Liver (tissue), 9 donors: ENCODE data around the gene SPN. TPM values are rescaled to one million over a fixed set of nuclear protein-coding genes. Genes with fewer than 3 reads are reported as not detected.

Source experiments
- DNase-seq: peaks from one replicate; pipeline ENCODE4 v3.0.0-alpha.2; 2017; ENCODE audit warnings: low spot score
- H3K27ac ChIP-seq, 2 donors: one replicate each; pipeline ENCODE4 v1.7.0; 2013; ENCODE audit warnings: inconsistent platforms in 2 of 2, low read length in 2 of 2, control low read depth in 1 of 2, low read depth in 1 of 2, mild to moderate bottlenecking in 1 of 2
- H3K27me3 ChIP-seq, 4 donors: one replicate each; pipeline versions ENCODE4 v1.6.1 to v1.7.0; 2013; ENCODE audit warnings: low read length in 3 of 4, inconsistent platforms in 1 of 4, mild to moderate bottlenecking in 1 of 4, moderate library complexity in 1 of 4; ENCODE audit not compliant: control insufficient read depth in 4 of 4, insufficient read depth in 4 of 4
- H3K36me3 ChIP-seq, 4 donors: one replicate each; pipeline versions ENCODE4 v1.6.1 to v1.7.0; 2013; ENCODE audit warnings: low read length in 3 of 4, mild to moderate bottlenecking in 3 of 4, low read depth in 1 of 4, moderate library complexity in 1 of 4; ENCODE audit not compliant: control insufficient read depth in 4 of 4, insufficient read depth in 3 of 4
- H3K4me1 ChIP-seq, 4 donors: one replicate each; pipeline versions ENCODE4 v1.6.1 to v1.7.0; 2013; ENCODE audit warnings: low read length in 3 of 4, mild to moderate bottlenecking in 3 of 4, moderate library complexity in 1 of 4; ENCODE audit not compliant: control insufficient read depth in 4 of 4, insufficient read depth in 4 of 4
- H3K4me3 ChIP-seq, 3 donors: one replicate each; pipeline versions ENCODE4 v1.6.1 to v1.7.0; 2013; ENCODE audit warnings: low read length in 3 of 3, control low read depth in 1 of 3, low read depth in 1 of 3, mild to moderate bottlenecking in 1 of 3
- H3K9ac ChIP-seq, 2 donors: one replicate each; pipeline ENCODE4 v1.7.0; 2013; ENCODE audit warnings: low read length in 2 of 2, mild to moderate bottlenecking in 2 of 2, moderate library complexity in 2 of 2, control low read depth in 1 of 2, low read depth in 1 of 2
- H3K9me3 ChIP-seq, 4 donors: one replicate each; pipeline versions ENCODE4 v1.6.1 to v1.7.0; 2013; ENCODE audit warnings: low read length in 3 of 4; ENCODE audit not compliant: control insufficient read depth in 4 of 4
- ATF3 ChIP-seq: IDR thresholded peaks from 2 replicates; pipeline ENCODE4 v1.6.1; 2016; ENCODE audit warnings: antibody characterized with exemption
- CTCF ChIP-seq: fragments of 150-350 bp; IDR thresholded peaks from 2 replicates; pipeline ENCODE4 v1.5.1; 2017; ENCODE audit warnings: improper control_type of control experiment, low read depth, low read length; ENCODE audit not compliant: missing input control
- FOXA1 ChIP-seq: IDR thresholded peaks from 2 replicates; pipeline ENCODE4 v1.6.1; 2016; ENCODE audit warnings: antibody characterized with exemption
- FOXA2 ChIP-seq: IDR thresholded peaks from 2 replicates; pipeline ENCODE4 v1.6.1; 2016; ENCODE audit warnings: antibody characterized with exemption
- GABPA ChIP-seq, 2 donors: IDR thresholded peaks in 1 of 2; conservative IDR thresholded peaks in 1 of 2; 2 replicates each; pipeline ENCODE4 v1.6.1; 2016; ENCODE audit warnings: antibody characterized with exemption in 2 of 2, mild to moderate bottlenecking in 1 of 2, moderate library complexity in 1 of 2
- HNF4A ChIP-seq, 2 donors: conservative IDR thresholded peaks; 2 replicates each; pipeline ENCODE4 v1.6.1; 2016; ENCODE audit warnings: antibody characterized with exemption in 2 of 2, mild to moderate bottlenecking in 2 of 2
- HNF4G ChIP-seq: IDR thresholded peaks from 2 replicates; pipeline ENCODE4 v1.6.1; 2016; ENCODE audit warnings: antibody characterized with exemption
- NR2F2 ChIP-seq: IDR thresholded peaks from 2 replicates; pipeline ENCODE4 v1.6.1; 2016; ENCODE audit warnings: antibody characterized with exemption
- RAD21 ChIP-seq, 2 donors: IDR thresholded peaks; 2 replicates each; pipeline ENCODE4 v1.6.1; 2016; ENCODE audit warnings: antibody characterized with exemption in 2 of 2, mild to moderate bottlenecking in 2 of 2
- REST ChIP-seq: IDR thresholded peaks from 2 replicates; pipeline ENCODE4 v1.6.1; 2016; ENCODE audit warnings: antibody characterized with exemption, mild to moderate bottlenecking
- RXRA ChIP-seq, 2 donors: IDR thresholded peaks; 2 replicates each; pipeline ENCODE4 v1.6.1; 2017 to 2018; ENCODE audit warnings: antibody characterized with exemption in 2 of 2, mild to moderate bottlenecking in 1 of 2
- SP1 ChIP-seq: IDR thresholded peaks from 2 replicates; pipeline ENCODE4 v1.6.1; 2018; ENCODE audit warnings: antibody characterized with exemption, mild to moderate bottlenecking
- TAF1 ChIP-seq: conservative IDR thresholded peaks from 2 replicates; pipeline ENCODE4 v1.6.1; 2016; ENCODE audit warnings: antibody characterized with exemption, mild to moderate bottlenecking
- YY1 ChIP-seq: IDR thresholded peaks from 2 replicates; pipeline ENCODE4 v1.6.1; 2016; ENCODE audit warnings: antibody characterized with exemption, mild to moderate bottlenecking
- ZBTB33 ChIP-seq: IDR thresholded peaks from 2 replicates; pipeline ENCODE4 v1.6.1; 2016; ENCODE audit warnings: antibody characterized with exemption
- WGBS: extraction: QIAGEN DNeasy Blood & Tissue Kit; methylation state at CpG from one replicate; pipeline ENCODE4 v1.1.7; 2013; 5-methylcytosine and 5-hydroxymethylcytosine counted together
- polyA plus RNA-seq, 2 donors: library from polyadenylated mRNA; stranded (reverse) in 1 of 2; unstranded in 1 of 2; fragments of 200-250 nt in 1 of 2; fragments of >200 nt in 1 of 2; fragmentation: Nextera tagmentation in 1 of 2; extraction: Ambion mirVana in 1 of 2; gene quantifications; one replicate each; pipeline versions ENCODE4 v1.2.1 to v1.2.3, GENCODE V29; 2013 to 2015
- total RNA-seq, 2 donors: library from RNA; depleted of rRNA; stranded (reverse); fragments of >200 nt; gene quantifications; one replicate each; pipeline ENCODE4 v1.2.3, GENCODE V29; 2014
- donor health status: healthy.
- donor health status: healthy.
- donor health status: healthy.
- donor health status: healthy.
- donor health status: healthy.

Gene SPN
- total and polyA plus RNA-seq, 4 donors, result 0.85 to 31.2 (median 0.91) TPM

GRCh38 chr16:29650771-29651170, 12.3 kb upstream of the SPN start:
- TF ChIP-seq CTCF (no peak), TAF1 (no peak), HNF4G (no peak), RAD21 (IDR thresholded peaks at IDR 0.05) (no peak), FOXA1 (no peak)
- Histone ChIP-seq H3K27ac (no peak overlapping the region), H3K36me3 (no peaks in the 10 kb centered on the region), H3K9ac (no peak overlapping the region), H3K9me3 (no peaks in the 10 kb centered on the region), H3K27me3 (no peaks in the 10 kb centered on the region), H3K4me1 (peaks cover 0 to 2% (median 0%) of the 10 kb centered on the region in 4 donors), H3K4me3 (no peak overlapping the region)
- WGBS, result 97% methylated on average over 2 of the region's 2 CpGs
- no peak for DNase-seq

- Histone ChIP-seq H3K4me3 (no peak overlapping the region), H3K4me1 (no peaks in the 10 kb centered on the region), H3K27ac (no peak overlapping the region), H3K9me3 (no peaks in the 10 kb centered on the region), H3K9ac (no peak overlapping the region), H3K36me3 (no peaks in the 10 kb centered on the region), H3K27me3 (no peaks in the 10 kb centered on the region)
- DNase-seq, result no peak
- WGBS, result 95% methylated on average over 2 of the region's 2 CpGs
- TF ChIP-seq HNF4A (conservative IDR thresholded peaks at IDR 0.05) (no peak), HNF4G (no peak), ATF3 (no peak), RXRA (IDR thresholded peaks at IDR 0.05) (no peak), FOXA1 (no peak), REST (no peak), RAD21 (IDR thresholded peaks at IDR 0.05) (no peak)
Observed at GRCh38 chr16:29651774-29652349, 11.2 kb upstream of the SPN start.

GRCh38 chr16:29653471-29653870, 9.6 kb upstream of the SPN start:
- no peak overlapping the region for H3K4me3 ChIP-seq
- H3K27me3 ChIP-seq, result no peaks in the 10 kb centered on the region
- 85% methylated on average over 12 of the region's 12 CpGs for WGBS
- no peak overlapping the region for H3K9ac ChIP-seq
- no peaks in the 10 kb centered on the region for H3K4me1 ChIP-seq
- no peak for DNase-seq
- no peaks in the 10 kb centered on the region for H3K36me3 ChIP-seq
- H3K9me3 ChIP-seq, result no peaks in the 10 kb centered on the region
- no peak overlapping the region for H3K27ac ChIP-seq
- TF ChIP-seq REST (no peak), ZBTB33 (no peak), RAD21 (IDR thresholded peaks at IDR 0.05) (no peak), YY1 (no peak), HNF4G (no peak), NR2F2 (no peak), GABPA (IDR thresholded peaks at IDR 0.05 in 1 of 2, conservative IDR thresholded peaks at IDR 0.05 in 1 of 2) (no peak), SP1 (no peak), ATF3 (no peak), RXRA (IDR thresholded peaks at IDR 0.05) (no peak), FOXA2 (no peak), HNF4A (conservative IDR thresholded peaks at IDR 0.05) (no peak), TAF1 (no peak)
